Endothelial cell of umbilical vein (primary cell): Measurements from ENCODE around the gene TFF2. TPM values are rescaled to one million over a fixed set of nuclear protein-coding genes. Genes with fewer than 3 reads are reported as not detected.

Experiments
- BruUV-seq: library from RNA; stranded (reverse); fragments of 400-500 nt; replicated peaks from 2 replicates; lab custom pipeline; 2021; lab: Mats Ljungman, UMichigan
- CTCF ChIA-PET: fragments of 300-600, 350-600 bp; sonication (Branson Sonifier 250); formaldehyde crosslinking; loops from one replicate; lab custom pipeline; 2021; ENCODE audit warnings: antibody characterized with exemption, inconsistent platforms; lab: Charles Lee
- POLR2A ChIA-PET: fragments of 300-600, 350-600 bp; sonication (Branson Sonifier 250); formaldehyde crosslinking; loops from one replicate; lab custom pipeline; 2021; ENCODE audit warnings: antibody characterized with exemption, inconsistent platforms; lab: Charles Lee
- DNase-seq: peaks from one replicate; pipeline ENCODE4 v3.0.0-alpha.2; 2011; ENCODE audit warnings: low read depth, low spot score
- FAIRE-seq: peaks from 2 replicates; lab custom pipeline; 2011; peaks lifted over from hg19 to GRCh38; lab: Jason Lieb, UNC
- H2AFZ ChIP-seq: 2 replicates; pipeline ENCODE4 v1.6.0; 2012; ENCODE audit warnings: low read depth, low read length, control low read depth, inconsistent platforms
- H3K27ac ChIP-seq: 2 replicates; pipeline ENCODE4 v1.5.1; 2011; ENCODE audit warnings: low read depth, mild to moderate bottlenecking, control low read depth, low read length, moderate library complexity; ENCODE audit not compliant: insufficient read depth
- H3K27me3 ChIP-seq, 2 experiments: 2 replicates each; pipeline versions ENCODE4 v1.6.0 to v1.6.1; 2011; ENCODE audit warnings: low read length in 2 of 2, mixed read lengths in 1 of 2; ENCODE audit not compliant: control insufficient read depth in 2 of 2, insufficient read depth in 2 of 2
- H3K36me3 ChIP-seq, 2 experiments: 2 replicates in 1 of 2; 3 replicates in 1 of 2; pipeline ENCODE4 v1.5.1; 2011; ENCODE audit warnings: low read length in 2 of 2, mild to moderate bottlenecking in 1 of 2, moderate library complexity in 1 of 2; ENCODE audit not compliant: control insufficient read depth in 2 of 2, insufficient read depth in 2 of 2; ENCODE audit errors: extremely low read depth in 1 of 2
- H3K4me1 ChIP-seq: 3 replicates; pipeline ENCODE4 v1.5.1; 2011; ENCODE audit warnings: mild to moderate bottlenecking, low read length; ENCODE audit not compliant: control insufficient read depth, insufficient read depth; ENCODE audit errors: extremely low read depth
- H3K4me2 ChIP-seq: 2 replicates; pipeline ENCODE4 v1.6.1; 2011; ENCODE audit warnings: low read length, control low read depth, mixed read lengths; ENCODE audit not compliant: insufficient read depth
- H3K4me3 ChIP-seq, 3 experiments: fragments of 200-600 bp in 1 of 3; sonication (generic), shearing (Covaris generic) in 1 of 3; replicated peaks in 1 of 3; 2 replicates each; pipeline ENCODE4 v1.5.1; 2011 to 2016; ENCODE audit warnings: control low read depth in 3 of 3, low read length in 3 of 3, mild to moderate bottlenecking in 2 of 3, inconsistent platforms in 1 of 3, low read depth in 1 of 3, moderate library complexity in 1 of 3; ENCODE audit not compliant: insufficient read depth in 1 of 3
- H3K79me2 ChIP-seq: 2 replicates; pipeline ENCODE4 v1.6.0; 2012; ENCODE audit warnings: low read length, inconsistent platforms; ENCODE audit not compliant: control insufficient read depth, insufficient read depth
- H3K9ac ChIP-seq: replicated peaks from 2 replicates; pipeline ENCODE3; 2011; ENCODE audit warnings: low read length, control low read depth; ENCODE audit not compliant: insufficient read depth; ENCODE audit errors: extremely low read depth
- H3K9me1 ChIP-seq: replicated peaks from 3 replicates; pipeline ENCODE4 v1.6.0; 2011; ENCODE audit warnings: mild to moderate bottlenecking, low read length; ENCODE audit not compliant: control insufficient read depth, insufficient read depth; ENCODE audit errors: extremely low read depth
- H3K9me3 ChIP-seq: replicated peaks from 2 replicates; pipeline ENCODE4 v1.5.1; 2012; ENCODE audit warnings: low read length, inconsistent platforms; ENCODE audit not compliant: control insufficient read depth, insufficient read depth
- H4K20me1 ChIP-seq: replicated peaks from 2 replicates; pipeline ENCODE3; 2011; ENCODE audit warnings: mild to moderate bottlenecking, low read length; ENCODE audit not compliant: control insufficient read depth, insufficient read depth; ENCODE audit errors: extremely low read depth
- CTCF ChIP-seq, 2 donors: IDR thresholded peaks; 1 replicate in 1 of 2; 2 replicates in 1 of 2; pipeline ENCODE4 v1.5.1; 2011; ENCODE audit warnings: low read length in 2 of 2, mild to moderate bottlenecking in 2 of 2, moderate library complexity in 2 of 2, control low read depth in 1 of 2, inconsistent platforms in 1 of 2, low read depth in 1 of 2; ENCODE audit not compliant: insufficient read depth in 1 of 2; ENCODE audit errors: extremely low read depth in 1 of 2
- EZH2 ChIP-seq: IDR thresholded peaks from 2 replicates; pipeline ENCODE4 v1.6.1; 2012; ENCODE audit warnings: borderline replicate concordance, low read depth, mild to moderate bottlenecking, moderate library complexity, low read length, inconsistent platforms; ENCODE audit not compliant: severe bottlenecking
- FOS ChIP-seq: IDR thresholded peaks from 2 replicates; pipeline ENCODE4 v1.6.1; 2011; ENCODE audit warnings: mild to moderate bottlenecking, low read length, moderate library complexity, borderline replicate concordance; ENCODE audit not compliant: insufficient read depth
- GATA2 ChIP-seq: IDR thresholded peaks from 2 replicates; pipeline ENCODE4 v1.7.0; 2011; ENCODE audit warnings: low read depth, mild to moderate bottlenecking, moderate library complexity, mixed read lengths, low read length; ENCODE audit not compliant: insufficient read length, insufficient read depth
- JUN ChIP-seq: IDR thresholded peaks from 2 replicates; pipeline ENCODE4 v1.6.1; 2011; ENCODE audit warnings: borderline replicate concordance, low read depth; ENCODE audit not compliant: insufficient read length, insufficient read depth
- MAX ChIP-seq: IDR thresholded peaks from 2 replicates; pipeline ENCODE4 v1.6.1; 2011; ENCODE audit not compliant: insufficient read depth, insufficient read length
- MYC ChIP-seq: IDR thresholded peaks from one replicate; pipeline ENCODE4 v1.6.1; 2011; ENCODE audit warnings: mild to moderate bottlenecking, low read depth, low read length
- POLR2A ChIP-seq: IDR thresholded peaks from 2 replicates; pipeline ENCODE4 v1.6.1; 2012; ENCODE audit warnings: low read depth, mild to moderate bottlenecking, control low read depth, low read length
- POLR2AphosphoS5 ChIP-seq: IDR thresholded peaks from 2 replicates; pipeline ENCODE4 v1.6.1; 2012; ENCODE audit warnings: low read depth, mild to moderate bottlenecking, control low read depth, low read length, moderate library complexity; ENCODE audit not compliant: insufficient read depth
- dilution Hi-C: fragments of 300-500 bp; cut with MboI; formaldehyde crosslinking; loops from one replicate; pipeline ENCODE4 v1.15.0; 2019; ENCODE audit warnings: low sequenced_read_pairs; ENCODE audit not compliant: extremely low pct_ligation_motif_present
- intact Hi-C: fragments of 100-400 bp; cut with micrococcal nuclease; formaldehyde crosslinking; loops from one replicate; pipeline ENCODE4 v1.10.0; 2022
- polyA plus RNA-seq, 4 experiments: library from polyadenylated mRNA; depleted of rRNA in 3 of 4; stranded (reverse) in 3 of 4; unstranded in 1 of 4; fragments of >200 nt; gene quantifications; 2 replicates each; pipeline versions ENCODE4 v1.2.1 to v1.2.3, GENCODE V29; 2011 to 2012; ENCODE audit warnings: missing spikeins in 1 of 4
- total RNA-seq: library from RNA; stranded (reverse); gene quantifications from 2 replicates; pipeline ENCODE4 v1.2.3, GENCODE V29; 2021

Gene TFF2
- total and polyA plus RNA-seq, 2 donors (not counting 3 experiments of a cell fraction or from before 2014, with no cell fraction given) = not detected

- TF ChIP-seq POLR2A (no peak), MYC (no peak), CTCF (IDR thresholded peaks at IDR 0.05; ENCODE audit: extremely low read depth in 1 of 2, insufficient read depth in 1 of 2, low read depth in 1 of 2, low read length in 2 of 2) (no peak), GATA2 (no peak), JUN (no peak), FOS (no peak), EZH2 (no peak), MAX (no peak), POLR2AphosphoS5 (no peak)
- Histone ChIP-seq H3K27me3 (peaks cover 2 to 6% of the 10 kb centered on the region in 2 experiments), H4K20me1 (no peaks in the 10 kb centered on the region), H3K4me3 (no peak overlapping the region), H3K79me2 (no peaks in the 10 kb centered on the region), H2AFZ (no peak overlapping the region), H3K9me1 (no peaks in the 10 kb centered on the region), H3K36me3 (no peaks in the 10 kb centered on the region), H3K9me3 (no peaks in the 10 kb centered on the region), H3K9ac (no peak overlapping the region), H3K4me2 (no peak overlapping the region), H3K4me1 (no peaks in the 10 kb centered on the region), H3K27ac (no peak overlapping the region)
- intact Hi-C loops (no loop called here), dilution Hi-C loops (no loop called here)
- BruUV-seq = no TSS peak
- POLR2A ChIA-PET = no interaction called here
- FAIRE-seq (no peak), DNase-seq (no peak)
- CTCF ChIA-PET = interaction anchor here (1.0 to 1.4 kb wide), 3 partner anchors 91 to 169 kb away, joined by 3 read pairs; no protein-coding TSS in a partner anchor
Measured at GRCh38 chr21:42314616-42315295, 36.0 kb downstream of the TFF2 start.
